CD4-positive, alpha-beta memory T cell (primary cell): ENCODE measurements around the gene ADCY7. TPM values are rescaled to one million over a fixed set of nuclear protein-coding genes. Genes with fewer than 3 reads are reported as not detected.

Source experiments
- CTCF ChIA-PET: fragments of 350-600 bp; sonication (Branson Sonifier 250); formaldehyde crosslinking; loops from one replicate; lab custom pipeline; 2021; ENCODE audit warnings: inconsistent platforms; ENCODE audit not compliant: partially characterized antibody; lab: Charles Lee
- POLR2A ChIA-PET: fragments of 350-600 bp; sonication (Branson Sonifier 250); formaldehyde crosslinking; loops from one replicate; lab custom pipeline; 2021; ENCODE audit not compliant: partially characterized antibody; lab: Charles Lee
- DNase-seq, 5 donors: peaks; one replicate each; pipeline versions ENCODE4 v3.0.0 to v3.0.0-alpha.2; 2020 to 2022; ENCODE audit warnings: mixed read lengths in 1 of 5
- H3K27ac ChIP-seq: one replicate; pipeline ENCODE4 v1.7.0; 2013; ENCODE audit warnings: low read depth, low read length
- H3K27me3 ChIP-seq: 2 replicates; pipeline ENCODE4 v1.7.0; 2013; ENCODE audit warnings: mild to moderate bottlenecking, low read length, moderate library complexity; ENCODE audit not compliant: insufficient read depth
- H3K36me3 ChIP-seq: 2 replicates; pipeline ENCODE4 v1.7.0; 2013; ENCODE audit warnings: mild to moderate bottlenecking, low read length, moderate library complexity; ENCODE audit not compliant: insufficient read depth
- H3K4me1 ChIP-seq: 2 replicates; pipeline ENCODE4 v1.7.0; 2013; ENCODE audit warnings: mild to moderate bottlenecking, low read length, moderate library complexity; ENCODE audit not compliant: insufficient read depth
- H3K4me3 ChIP-seq, 2 donors: one replicate each; pipeline ENCODE4 v1.7.0; 2013; ENCODE audit warnings: low read length in 2 of 2, mild to moderate bottlenecking in 1 of 2
- H3K9me3 ChIP-seq, 2 donors: one replicate each; pipeline ENCODE4 v1.7.0; 2013; ENCODE audit warnings: low read length in 2 of 2, control low read depth in 1 of 2; ENCODE audit not compliant: control insufficient read depth in 1 of 2
- H3K27ac Mint-ChIP-seq, 7 donors: one replicate each; pipeline ENCODE4 v1.8.0; 2020 to 2021; ENCODE audit warnings: mixed read lengths in 7 of 7, mild to moderate bottlenecking in 6 of 7, inconsistent platforms in 3 of 7, moderate library complexity in 3 of 7
- H3K27me3 Mint-ChIP-seq, 2 donors: one replicate each; pipeline ENCODE4 v1.8.0; 2020 to 2021; ENCODE audit warnings: mixed read lengths in 2 of 2
- H3K36me3 Mint-ChIP-seq, 2 donors: one replicate each; pipeline ENCODE4 v1.8.0; 2020 to 2021; ENCODE audit warnings: mixed read lengths in 2 of 2, inconsistent platforms in 1 of 2, mild to moderate bottlenecking in 1 of 2
- H3K4me1 Mint-ChIP-seq, 4 donors: one replicate each; pipeline ENCODE4 v1.8.0; 2020 to 2021; ENCODE audit warnings: mixed read lengths in 4 of 4, mild to moderate bottlenecking in 1 of 4
- H3K4me3 Mint-ChIP-seq, 8 donors: one replicate each; pipeline ENCODE4 v1.8.0; 2020 to 2021; ENCODE audit warnings: mixed read lengths in 8 of 8, mild to moderate bottlenecking in 7 of 8, moderate library complexity in 6 of 8, inconsistent platforms in 3 of 8
- H3K9me3 Mint-ChIP-seq, 8 donors: one replicate each; pipeline ENCODE4 v1.8.0; 2020 to 2021; ENCODE audit warnings: mixed read lengths in 8 of 8, mild to moderate bottlenecking in 5 of 8, inconsistent platforms in 3 of 8, moderate library complexity in 1 of 8
- intact Hi-C: fragments of 100-400 bp; cut with micrococcal nuclease; formaldehyde crosslinking; loops from one replicate; pipeline ENCODE4 v1.15.1; 2023
- polyA plus RNA-seq, 2 donors: library from polyadenylated mRNA; unstranded; fragments of 300-500 nt; fragmentation: Illumina TruSeq; gene quantifications; one replicate each; pipeline ENCODE4 v1.2.3, GENCODE V29; 2021
- total RNA-seq, 2 experiments: library from RNA; stranded (reverse); gene quantifications; one replicate each; pipeline ENCODE4 v1.2.3, GENCODE V29; 2021

ADCY7 gene
- total and polyA plus RNA-seq, 4 experiments from 2014 or later: 34.8 to 235 (median 150) TPM

DNA sequence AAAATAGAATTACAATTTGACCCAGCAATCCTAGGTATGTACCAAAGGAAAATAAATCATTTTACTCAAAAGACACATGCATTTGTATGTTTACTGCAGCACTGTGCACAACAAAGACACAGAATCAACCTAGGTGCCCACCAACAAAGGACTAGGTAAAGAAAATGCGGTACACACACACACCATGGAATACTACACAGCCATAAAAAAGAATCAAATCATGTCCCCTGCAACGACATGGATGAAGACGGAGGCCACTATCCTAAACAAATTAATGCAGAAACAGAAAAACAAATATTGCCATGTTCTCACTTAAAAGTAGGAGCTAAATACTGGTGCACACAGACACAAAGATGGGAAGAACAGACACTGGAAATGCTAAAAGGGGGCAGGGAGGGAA, 66.2 kb downstream of the ADCY7 start:
- no peak for DNase-seq
- intact Hi-C loops: no loop called here
- Histone ChIP-seq H3K27ac (no peak overlapping the region), H3K36me3 (peaks cover 29% of the 10 kb centered on the region), H3K27me3 (no peaks in the 10 kb centered on the region), H3K9me3 (no peaks in the 10 kb centered on the region), H3K4me1 (peaks cover 23% of the 10 kb centered on the region), H3K4me3 (no peak overlapping the region)
- peaks cover 14 to 80% (median 41%) of the 10 kb centered on the region in 4 donors for H3K4me1 Mint-ChIP-seq
- no peak overlapping the region for H3K4me3 Mint-ChIP-seq
- peak overlapping the region in 5 of 7 donors; percentile 63 to 99 (median 87) for H3K27ac Mint-ChIP-seq
- peaks cover 40 to 58% of the 10 kb centered on the region in 2 donors for H3K36me3 Mint-ChIP-seq
- ChIA-PET CTCF (interaction anchor here (1.0 to 16.8 kb wide), 3 partner anchors 9 to 333 kb away, joined by 3 to 628 read pairs (median 6); no protein-coding TSS in a partner anchor), POLR2A (interaction anchor here (0.7 to 13.5 kb wide), 4 partner anchors 9 to 335 kb away, joined by 3 to 297 read pairs (median 4); no protein-coding TSS in a partner anchor)
- no peaks in the 10 kb centered on the region for H3K27me3 Mint-ChIP-seq
- H3K9me3 Mint-ChIP-seq: peaks cover 0 to 4% (median 0%) of the 10 kb centered on the region in 8 donors

DNA sequence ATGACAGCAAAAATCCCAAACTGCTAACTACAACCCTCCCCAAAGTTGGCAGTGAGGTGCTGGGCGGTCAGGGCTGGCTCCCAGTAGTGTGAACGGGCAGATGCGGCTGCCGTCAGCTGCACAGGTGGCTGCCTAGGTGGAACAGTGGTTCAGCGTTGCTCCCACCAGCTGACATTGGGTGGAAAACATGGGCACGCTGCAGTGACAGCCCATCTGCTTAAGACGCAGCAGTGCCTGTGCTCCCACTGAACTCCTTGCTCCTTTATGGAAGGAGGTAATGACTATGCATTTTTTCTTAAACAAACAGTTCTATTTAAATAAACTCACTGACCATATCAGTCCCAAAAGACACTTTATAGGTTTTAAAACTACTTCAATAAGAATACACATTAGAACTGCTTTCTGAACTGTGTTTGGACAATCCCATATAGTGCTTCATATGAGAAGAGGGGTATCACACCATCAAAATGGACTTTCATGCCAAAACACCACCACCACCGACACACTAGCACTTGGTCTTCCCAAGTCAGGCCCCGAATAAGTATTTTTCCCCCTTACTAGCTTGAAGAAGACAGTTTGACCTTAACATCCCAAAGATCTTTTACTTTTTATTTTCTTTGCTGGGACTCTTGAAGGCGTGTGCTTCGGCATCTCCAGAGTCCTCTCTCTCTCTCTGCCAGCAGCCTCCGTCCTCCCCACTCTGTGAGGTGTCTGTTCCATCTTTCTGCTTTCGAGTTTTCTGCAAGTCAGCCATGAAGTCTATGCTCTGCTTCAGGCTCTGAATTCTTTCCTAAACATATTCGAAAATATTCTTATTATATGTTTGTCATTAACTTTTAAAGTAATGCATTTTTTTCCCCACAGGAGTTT, 68.0 kb downstream of the ADCY7 start:
- Mint-ChIP-seq H3K27ac (peak overlapping the region; percentile 30 to 99 (median 92)), H3K27me3 (no peaks in the 10 kb centered on the region), H3K9me3 (peaks cover 0 to 4% (median 0%) of the 10 kb centered on the region in 8 donors), H3K36me3 (peaks cover 43 to 66% of the 10 kb centered on the region in 2 donors), H3K4me1 (peaks cover 27 to 82% (median 51%) of the 10 kb centered on the region in 4 donors), H3K4me3 (peak overlapping the region in 3 of 8 donors; percentile 29 to 73 (median 49))
- CTCF ChIA-PET: interaction anchor here (0.6 to 16.8 kb wide), 2 partner anchors 22 to 331 kb away, joined by 3 to 628 read pairs; no protein-coding TSS in a partner anchor
- Histone ChIP-seq H3K27me3 (no peaks in the 10 kb centered on the region), H3K27ac (peak overlapping the region; percentile 58), H3K9me3 (no peaks in the 10 kb centered on the region), H3K36me3 (peaks cover 25% of the 10 kb centered on the region), H3K4me3 (no peak overlapping the region), H3K4me1 (peaks cover 32% of the 10 kb centered on the region)
- POLR2A ChIA-PET: interaction anchor here (1.0 to 13.5 kb wide), 7 partner anchors 9 to 61 kb away, joined by 3 to 297 read pairs (median 3); no protein-coding TSS in a partner anchor
- intact Hi-C loops: no loop called here
- DNase-seq: no peak

GRCh38 chr16:50335196-50335958, 69.0 kb downstream of the ADCY7 start:
- Mint-ChIP-seq H3K27ac (peak overlapping the region; percentile 88 to 99 (median 92)), H3K4me3 (peak overlapping the region in 4 of 8 donors; percentile 30 to 73 (median 46)), H3K9me3 (peaks cover 0 to 4% (median 0%) of the 10 kb centered on the region in 8 donors), H3K36me3 (peaks cover 43 to 59% of the 10 kb centered on the region in 2 donors), H3K4me1 (peaks cover 27 to 73% (median 49%) of the 10 kb centered on the region in 4 donors), H3K27me3 (no peaks in the 10 kb centered on the region)
- H3K4me1 ChIP-seq: peaks cover 34% of the 10 kb centered on the region
- H3K4me3 ChIP-seq: no peak overlapping the region
- ChIA-PET POLR2A (interaction anchor here (0.9 to 1.2 kb wide), 5 partner anchors 8 to 62 kb away, joined by 3 to 4 read pairs (median 4); no protein-coding TSS in a partner anchor), CTCF (interaction anchor here (0.6 to 16.8 kb wide), 2 partner anchors 21 to 330 kb away, joined by 3 to 628 read pairs; no protein-coding TSS in a partner anchor)
- H3K27me3 ChIP-seq: no peaks in the 10 kb centered on the region
- peaks cover 25% of the 10 kb centered on the region for H3K36me3 ChIP-seq
- no peaks in the 10 kb centered on the region for H3K9me3 ChIP-seq
- intact Hi-C loops: no loop called here
- H3K27ac ChIP-seq: peak overlapping the region; percentile 58
- DNase-seq: peak; percentile 26 to 85 (median 71)

GRCh38 chr16:50336884-50337283, 70.5 kb downstream of the ADCY7 start:
- peak overlapping the region; percentile 15 to 99 (median 93) for H3K27ac Mint-ChIP-seq
- intact Hi-C loops: no loop called here

DNA sequence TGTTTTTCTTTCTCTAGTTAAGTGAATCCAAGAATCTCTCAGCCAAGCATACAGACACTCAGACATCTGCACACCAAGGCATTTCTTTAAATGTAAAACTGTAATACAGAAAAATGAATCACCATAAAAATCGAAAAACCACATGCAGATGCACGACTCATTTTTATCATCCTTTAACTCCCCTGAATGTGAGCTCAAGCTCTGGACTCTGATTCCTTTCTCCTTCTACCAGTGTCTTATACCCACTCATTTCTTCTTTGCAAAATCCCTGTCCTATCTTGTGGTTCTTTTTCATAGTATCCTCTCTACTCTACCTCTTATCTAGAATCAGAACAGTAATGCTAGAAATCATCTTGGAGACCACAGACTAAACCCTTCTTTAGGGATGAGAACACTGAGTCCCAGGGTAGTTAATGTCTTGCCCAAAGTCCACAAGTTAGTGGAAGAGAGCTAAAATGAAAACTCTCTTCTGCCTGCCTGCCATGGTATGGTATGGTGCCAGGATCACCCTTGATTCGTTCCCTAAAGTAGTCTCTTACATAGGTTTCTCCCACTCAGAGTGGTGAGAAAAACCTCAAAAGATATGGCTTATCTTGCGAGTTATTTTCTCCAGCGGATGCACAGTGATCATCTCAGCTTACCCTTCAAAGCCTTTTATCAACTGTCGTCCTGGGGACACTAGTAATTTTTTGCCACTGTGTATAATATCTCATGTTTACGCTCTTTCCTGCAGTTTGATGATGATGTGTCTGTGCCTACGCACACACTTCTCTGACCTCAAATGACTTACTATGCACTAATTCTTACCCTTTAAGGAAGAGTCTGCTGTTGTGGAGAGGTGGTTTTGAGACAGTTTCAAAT, 72.2 kb downstream of the ADCY7 start:
- Mint-ChIP-seq H3K4me1 (peaks cover 25 to 61% (median 44%) of the 10 kb centered on the region in 4 donors), H3K4me3 (peak overlapping the region; percentile 2 to 72 (median 49)), H3K27me3 (no peaks in the 10 kb centered on the region), H3K9me3 (no peaks in the 10 kb centered on the region), H3K27ac (peak overlapping the region; percentile 88 to 99 (median 95)), H3K36me3 (peaks cover 38 to 57% of the 10 kb centered on the region in 2 donors)
- DNase-seq: peak; percentile 51 to 86 (median 73)
- ChIA-PET CTCF (interaction anchor here (0.7 to 9.8 kb wide), 6 partner anchors 10 to 306 kb away, joined by 3 to 135 read pairs (median 4); no protein-coding TSS in a partner anchor), POLR2A (interaction anchor here (0.7 to 9.4 kb wide), 27 partner anchors 12 to 468 kb away, joined by 3 to 277 read pairs (median 5); partner anchors contain the start of genes ADCY7, BRD7, CNEP1R1 and CYLD)
- peaks cover 15% of the 10 kb centered on the region for H3K36me3 ChIP-seq
- H3K27me3 ChIP-seq: no peaks in the 10 kb centered on the region
- H3K4me1 ChIP-seq: peaks cover 34% of the 10 kb centered on the region
- no peak overlapping the region for H3K4me3 ChIP-seq
- peak overlapping the region; percentile 79 for H3K27ac ChIP-seq
- intact Hi-C loops: loop anchor here (1.0 kb wide), 2 partner anchors 11 to 17 kb away; no protein-coding TSS in a partner anchor
- no peaks in the 10 kb centered on the region for H3K9me3 ChIP-seq

More at GRCh38 chr16:50336884-50337283, 70.5 kb downstream of the ADCY7 start:
- H3K27me3 ChIP-seq: no peaks in the 10 kb centered on the region
- H3K27me3 Mint-ChIP-seq: no peaks in the 10 kb centered on the region
- H3K4me1 Mint-ChIP-seq: peaks cover 27 to 63% (median 45%) of the 10 kb centered on the region in 4 donors
- peaks cover 34% of the 10 kb centered on the region for H3K4me1 ChIP-seq
- peaks cover 0 to 4% (median 0%) of the 10 kb centered on the region in 8 donors for H3K9me3 Mint-ChIP-seq
- H3K36me3 ChIP-seq: peaks cover 25% of the 10 kb centered on the region
- H3K4me3 ChIP-seq: no peak overlapping the region
- H3K27ac ChIP-seq: peak overlapping the region; percentile 79
- peak overlapping the region in 6 of 8 donors; percentile 13 to 85 (median 53) for H3K4me3 Mint-ChIP-seq
- DNase-seq: no peak
- peaks cover 47 to 61% of the 10 kb centered on the region in 2 donors for H3K36me3 Mint-ChIP-seq
- ChIA-PET CTCF (interaction anchor here (0.9 to 9.8 kb wide), 4 partner anchors 8 to 344 kb away, joined by 3 to 135 read pairs (median 65); partner anchors contain the start of gene SNX20), POLR2A (interaction anchor here (0.7 to 9.4 kb wide), 11 partner anchors 10 to 410 kb away, joined by 3 to 277 read pairs (median 5); partner anchors contain the start of genes ADCY7, HEATR3 and TENT4B)
- no peaks in the 10 kb centered on the region for H3K9me3 ChIP-seq
